Measurements from ENCODE around the gene RAB3GAP1.
"Not testable (repeated sequence)": the region's sequence is repeated elsewhere in the genome, so short reads cannot be mapped to it uniquely, and the experiment has no call there.

RAB3GAP1 gene

GRCh38 chr2:135119582-135119981 lies 67.5 kb downstream of the RAB3GAP1 start:
- no peak for DNase-seq

- DNase-seq = no peak
Measured at GRCh38 chr2:135121016-135121657, 69.0 kb downstream of the RAB3GAP1 start.

GRCh38 chr2:135121658-135122039 lies 69.6 kb downstream of the RAB3GAP1 start:
- not testable (repeated sequence) for DNase-seq

GRCh38 chr2:135124924-135125886 lies 73.1 kb downstream of the RAB3GAP1 start:
- DNase-seq = no peak

GRCh38 chr2:135125940-135126339 lies 73.8 kb downstream of the RAB3GAP1 start:
- DNase-seq = no peak

- no peak for DNase-seq
Measured at GRCh38 chr2:135130751-135131150, 78.7 kb downstream of the RAB3GAP1 start.

- DNase-seq = no peak
Measured at GRCh38 chr2:135132314-135132713, 80.2 kb downstream of the RAB3GAP1 start.

GRCh38 chr2:135140606-135141005 lies 88.5 kb downstream of the RAB3GAP1 start:
- DNase-seq = no peak

GRCh38 chr2:135142323-135142722 lies 90.2 kb downstream of the RAB3GAP1 start:
- no peak for DNase-seq

- DNase-seq = no peak
Measured at GRCh38 chr2:135144343-135144742, 92.3 kb downstream of the RAB3GAP1 start.

GRCh38 chr2:135149251-135149650 lies 97.2 kb downstream of the RAB3GAP1 start:
- no peak for DNase-seq

GRCh38 chr2:135150725-135151124 lies 98.6 kb downstream of the RAB3GAP1 start:
- no peak for DNase-seq

GRCh38 chr2:135151615-135152014 lies 99.5 kb downstream of the RAB3GAP1 start:
- DNase-seq = no peak

- no peak for DNase-seq
Measured at GRCh38 chr2:135152361-135152760, 100.3 kb downstream of the RAB3GAP1 start.

- DNase-seq = no peak
Measured at GRCh38 chr2:135154962-135155361, 102.9 kb downstream of the RAB3GAP1 start.

- DNase-seq = no peak
Measured at GRCh38 chr2:135157856-135158255, 105.8 kb downstream of the RAB3GAP1 start.

- no peak for DNase-seq
Measured at GRCh38 chr2:135159191-135159590, 107.1 kb downstream of the RAB3GAP1 start.

- DNase-seq = no peak
Measured at GRCh38 chr2:135162377-135162776, 110.3 kb downstream of the RAB3GAP1 start.

GRCh38 chr2:135162786-135163185 lies 110.7 kb downstream of the RAB3GAP1 start:
- DNase-seq = no peak

- no peak for DNase-seq
Measured at GRCh38 chr2:135163306-135163705, 111.2 kb downstream of the RAB3GAP1 start.

GRCh38 chr2:135163901-135164300 lies 111.8 kb downstream of the RAB3GAP1 start:
- no peak for DNase-seq

- DNase-seq = no peak
Measured at GRCh38 chr2:135164431-135164830, 112.3 kb downstream of the RAB3GAP1 start.

GRCh38 chr2:135167273-135167672 lies 115.2 kb downstream of the RAB3GAP1 start:
- DNase-seq = no peak

GRCh38 chr2:135168204-135168856 lies 116.2 kb downstream of the RAB3GAP1 start:
- DNase-seq = no peak
